ENCODE data around the gene RPL7L1.

The RPL7L1 gene

GRCh38 chr6:42936398-42936797 is 57.0 kb downstream of the RPL7L1 start:
- no peak for DNase-seq

GRCh38 chr6:42937548-42938427 is 58.4 kb downstream of the RPL7L1 start:
- DNase-seq: no peak

GRCh38 chr6:42938428-42938796 is 59.0 kb downstream of the RPL7L1 start:
- DNase-seq: no peak

- DNase-seq: no peak
Measured at GRCh38 chr6:42938987-42939809, 59.8 kb downstream of the RPL7L1 start.

Measured in kidney glomerular epithelial cell (primary cell).